NCI-H446 (cell line): Measurements from ENCODE around the gene LRIT2.

Experiments
- DNase-seq, 2 experiments: peaks; one replicate each; lab custom pipeline; 2025; lab: John Stamatoyannopoulos, UW

Gene LRIT2, protein sequence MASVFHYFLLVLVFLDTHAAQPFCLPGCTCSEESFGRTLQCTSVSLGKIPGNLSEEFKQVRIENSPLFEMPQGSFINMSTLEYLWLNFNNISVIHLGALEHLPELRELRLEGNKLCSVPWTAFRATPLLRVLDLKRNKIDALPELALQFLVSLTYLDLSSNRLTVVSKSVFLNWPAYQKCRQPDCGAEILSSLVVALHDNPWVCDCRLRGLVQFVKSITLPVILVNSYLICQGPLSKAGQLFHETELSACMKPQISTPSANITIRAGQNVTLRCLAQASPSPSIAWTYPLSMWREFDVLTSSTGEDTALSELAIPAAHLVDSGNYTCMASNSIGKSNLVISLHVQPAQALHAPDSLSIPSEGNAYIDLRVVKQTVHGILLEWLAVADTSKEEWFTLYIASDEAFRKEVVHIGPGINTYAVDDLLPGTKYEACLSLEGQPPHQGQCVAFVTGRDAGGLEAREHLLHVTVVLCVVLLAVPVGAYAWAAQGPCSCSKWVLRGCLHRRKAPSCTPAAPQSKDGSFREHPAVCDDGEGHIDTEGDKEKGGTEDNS

DNA sequence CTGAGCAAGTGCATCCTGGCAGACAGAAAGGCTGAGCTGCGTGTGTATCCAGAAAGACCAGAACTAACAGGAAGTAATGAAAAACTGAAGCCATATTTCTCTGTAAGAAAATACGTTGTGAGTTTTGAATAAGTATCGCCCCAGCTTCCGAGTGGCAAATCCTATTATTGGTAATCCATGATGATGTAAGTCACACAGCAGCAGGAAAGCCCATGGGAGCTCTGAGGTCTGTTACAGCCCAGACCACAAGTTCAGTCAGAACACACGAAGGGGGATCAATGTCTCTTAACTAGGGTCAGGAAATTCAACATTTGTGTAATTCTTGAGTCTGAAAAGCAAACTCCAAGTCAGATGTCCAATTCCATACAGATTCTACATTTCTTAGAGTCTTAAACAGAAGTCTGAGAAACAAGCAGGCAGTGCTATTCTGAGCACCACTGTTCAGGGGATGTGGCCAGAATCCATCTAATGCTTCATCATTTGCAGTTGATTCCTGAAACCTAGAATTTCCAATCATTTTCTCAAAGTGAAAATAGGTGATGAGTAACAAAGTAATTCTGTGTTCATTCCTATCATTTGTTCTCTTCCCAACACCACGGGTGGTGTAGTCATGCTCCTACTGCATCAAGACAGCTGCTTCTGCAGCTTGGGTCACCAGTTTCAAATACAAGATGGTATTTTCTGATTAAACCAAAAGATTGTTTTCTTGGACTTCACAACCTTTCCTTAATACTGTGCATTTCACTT, at the start of gene LRIT2:
LRIT2 (minus strand) TSS at position 118 of the 747 bp plus-strand sequence; CDS start at position 94, 24 bp downstream.
- DNase-seq, result no peak

DNA sequence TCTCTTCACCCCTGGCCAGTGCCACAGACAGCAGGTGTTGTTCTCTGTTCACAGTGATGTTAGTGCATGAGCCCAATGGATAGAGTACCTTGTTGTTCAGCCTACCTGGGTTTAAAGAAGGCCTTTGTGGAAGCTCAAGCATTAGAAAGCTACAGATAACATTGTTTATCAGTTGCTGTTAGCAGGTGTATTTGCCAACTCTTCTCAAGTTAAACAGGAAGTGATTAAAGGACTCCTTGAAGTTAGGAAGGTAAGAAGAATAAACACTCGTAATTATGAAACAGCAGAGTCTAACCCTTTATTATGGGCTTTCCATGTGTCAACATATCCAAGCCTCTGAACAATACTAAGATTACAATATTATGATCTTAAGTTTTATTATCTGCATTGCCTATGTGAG, 45.4 kb upstream of the LRIT2 start:
- no peak for DNase-seq

DNA sequence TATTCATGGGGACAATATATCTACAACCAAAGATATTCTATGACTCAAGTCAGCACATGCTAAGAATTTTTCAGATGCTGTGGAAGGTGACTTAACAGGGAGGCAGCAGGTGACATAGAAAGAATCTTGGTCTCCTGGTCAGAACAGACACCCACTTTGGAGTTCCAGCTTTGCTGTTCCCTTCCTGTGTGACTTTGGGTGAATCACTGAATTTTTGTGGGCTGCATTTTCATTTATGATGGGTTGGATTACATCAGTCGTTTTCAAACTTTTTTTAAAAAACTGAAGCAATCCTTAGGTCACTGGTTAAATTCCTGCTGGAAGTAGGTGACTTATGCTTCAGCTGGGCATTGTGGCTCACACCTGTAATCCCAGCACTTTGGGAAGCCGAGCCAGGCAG, 44.4 kb upstream of the LRIT2 start:
- no peak for DNase-seq

DNA sequence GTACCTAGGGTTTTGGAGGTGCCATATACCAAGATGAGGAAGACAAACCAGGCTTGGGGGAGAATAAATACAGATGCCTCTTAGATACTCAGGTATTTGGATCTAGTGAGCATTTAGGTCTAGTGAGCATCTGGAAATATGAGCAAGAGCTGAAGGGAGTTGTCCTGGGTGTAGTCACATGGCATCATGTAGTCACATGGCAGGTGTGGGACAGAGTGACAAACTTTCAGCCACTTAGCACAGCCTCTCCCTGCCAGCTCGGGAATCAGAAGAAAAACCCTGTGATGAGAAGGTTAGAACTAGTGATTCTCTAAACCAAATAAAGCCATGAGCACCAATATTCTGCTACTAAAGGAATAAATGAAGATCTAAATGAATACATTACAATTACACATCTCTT, 43.8 kb upstream of the LRIT2 start:
- no peak for DNase-seq

DNA sequence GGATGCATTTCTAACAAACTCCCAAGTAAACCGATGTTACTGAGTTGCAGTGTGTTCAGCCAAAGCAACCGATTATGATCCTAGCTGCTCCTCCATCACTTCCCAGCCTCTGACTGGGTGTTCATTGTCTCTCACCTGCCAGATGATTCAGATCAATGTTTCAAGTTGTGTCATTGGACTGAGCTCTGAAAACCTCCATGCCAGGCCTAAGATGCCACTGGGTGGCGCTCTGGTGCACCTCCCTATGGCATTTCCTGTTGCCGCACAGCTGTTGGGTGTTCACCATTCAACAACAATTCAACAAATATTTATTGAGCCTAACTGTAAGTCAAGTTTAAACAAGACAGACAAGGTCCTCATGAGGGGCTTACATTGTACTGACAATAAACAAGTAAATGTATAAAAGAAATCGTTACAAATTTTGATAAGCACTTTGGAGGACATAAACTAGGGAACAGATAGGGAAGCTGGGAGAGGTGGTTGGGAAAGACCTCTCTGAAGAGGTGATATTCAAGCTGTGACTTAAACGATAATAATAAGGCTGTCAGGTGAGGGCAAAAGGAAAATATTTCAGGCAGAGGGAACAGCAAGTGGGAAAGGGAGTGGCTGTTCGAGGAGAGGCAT, 42.3 kb upstream of the LRIT2 start:
- DNase-seq, result no peak

DNA sequence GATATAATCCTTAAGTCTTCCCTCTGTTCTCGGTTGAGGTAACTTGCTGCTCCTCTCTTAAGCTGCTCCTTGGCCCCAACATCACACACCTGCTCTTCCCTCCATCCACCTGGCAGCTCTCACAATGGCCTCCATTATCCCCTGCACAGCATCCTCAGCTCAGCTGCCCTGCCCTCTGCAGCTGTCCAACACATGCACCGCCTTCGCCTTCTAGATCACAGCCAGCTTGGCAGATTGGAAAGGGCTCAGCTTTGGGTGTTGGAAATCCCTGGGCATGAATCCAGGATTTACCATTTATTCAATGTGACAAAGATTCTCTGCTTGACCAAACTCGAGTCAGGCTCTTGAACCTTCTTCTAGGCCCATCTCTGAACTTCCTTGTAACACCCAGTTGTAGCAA, 40.1 kb upstream of the LRIT2 start:
- peak; percentile 4 to 54 for DNase-seq

DNA sequence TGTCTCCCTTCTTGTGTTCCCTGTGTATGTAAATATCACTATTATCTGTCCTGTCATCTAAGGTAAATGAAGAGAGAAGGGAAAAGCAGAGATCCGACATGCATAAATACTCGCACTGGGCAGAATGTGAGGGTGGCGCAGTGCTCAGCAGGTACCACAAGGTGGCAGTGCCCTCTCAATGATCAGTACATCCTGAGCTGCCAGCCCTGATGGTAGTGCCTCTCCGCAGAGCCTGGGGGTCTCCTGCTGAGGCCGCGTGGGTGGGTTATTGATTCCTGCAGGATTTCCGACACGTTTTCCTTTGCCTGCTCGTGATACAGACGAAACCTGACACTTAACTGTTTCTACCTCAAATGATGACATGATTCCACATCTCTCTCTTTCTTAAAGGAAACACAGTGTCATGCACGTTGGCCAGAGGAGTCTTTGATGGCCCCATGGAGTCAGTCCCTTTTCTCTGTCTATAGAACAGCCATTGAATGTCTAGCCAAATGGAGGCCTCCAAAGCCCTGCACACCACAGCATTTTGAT, 39.3 kb upstream of the LRIT2 start:
- peak in 1 of 2 experiments; percentile 61 for DNase-seq

DNA sequence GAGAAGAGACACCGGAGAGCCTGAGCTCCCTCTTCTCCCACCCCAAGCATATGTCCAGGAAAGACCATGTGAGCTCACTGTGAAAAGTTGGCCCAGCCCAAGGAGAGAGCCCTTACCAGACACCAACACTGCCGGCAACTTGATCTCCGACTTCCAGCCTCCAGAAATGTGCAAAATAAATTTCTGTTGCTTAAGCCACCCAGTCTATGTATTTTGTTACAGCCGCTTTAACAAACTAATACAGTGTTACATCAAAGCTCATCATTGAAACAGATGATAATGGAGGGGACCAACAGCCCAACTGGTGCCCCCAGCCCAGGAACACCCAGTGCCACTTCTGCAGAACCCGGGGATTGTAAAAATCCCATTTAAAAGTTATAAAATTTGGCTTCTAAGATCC, 38.4 kb upstream of the LRIT2 start:
- no peak for DNase-seq

DNA sequence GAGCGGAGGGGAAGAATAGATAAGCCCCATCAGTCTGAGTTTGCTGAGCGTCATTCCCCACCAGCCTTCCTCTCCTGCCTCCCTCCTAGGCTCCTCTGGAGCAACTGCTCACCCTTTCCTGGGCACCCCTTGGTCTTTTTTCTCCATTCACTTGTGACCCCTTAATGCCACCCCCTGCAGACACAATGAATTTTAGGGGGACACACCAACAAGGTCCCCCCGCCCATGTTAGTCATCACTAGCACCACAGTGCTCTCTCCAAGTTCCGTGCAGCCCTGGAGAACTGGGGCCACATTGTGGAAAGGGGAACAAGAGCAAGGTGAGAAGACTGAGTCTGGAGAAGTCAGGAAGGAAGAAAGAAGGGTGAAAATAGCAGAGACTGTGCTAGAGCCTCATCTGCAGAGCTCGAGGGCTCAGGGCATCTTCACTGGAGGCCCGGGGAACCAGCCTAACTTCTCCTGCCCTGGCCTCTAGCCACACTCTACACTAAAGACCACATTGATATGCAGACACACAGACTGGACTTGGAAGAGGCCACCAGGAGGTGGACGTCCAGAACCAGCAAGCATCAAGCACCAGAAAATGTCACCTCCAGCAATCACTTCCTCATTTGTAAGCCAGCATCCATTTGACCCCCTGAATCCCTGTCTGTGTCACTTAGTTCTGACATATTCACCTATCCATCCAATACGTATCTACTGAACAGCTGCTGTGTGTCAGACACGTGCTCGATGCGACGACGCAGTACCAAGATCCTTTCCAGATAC, 37.0 kb upstream of the LRIT2 start:
- DNase-seq, result no peak

DNA sequence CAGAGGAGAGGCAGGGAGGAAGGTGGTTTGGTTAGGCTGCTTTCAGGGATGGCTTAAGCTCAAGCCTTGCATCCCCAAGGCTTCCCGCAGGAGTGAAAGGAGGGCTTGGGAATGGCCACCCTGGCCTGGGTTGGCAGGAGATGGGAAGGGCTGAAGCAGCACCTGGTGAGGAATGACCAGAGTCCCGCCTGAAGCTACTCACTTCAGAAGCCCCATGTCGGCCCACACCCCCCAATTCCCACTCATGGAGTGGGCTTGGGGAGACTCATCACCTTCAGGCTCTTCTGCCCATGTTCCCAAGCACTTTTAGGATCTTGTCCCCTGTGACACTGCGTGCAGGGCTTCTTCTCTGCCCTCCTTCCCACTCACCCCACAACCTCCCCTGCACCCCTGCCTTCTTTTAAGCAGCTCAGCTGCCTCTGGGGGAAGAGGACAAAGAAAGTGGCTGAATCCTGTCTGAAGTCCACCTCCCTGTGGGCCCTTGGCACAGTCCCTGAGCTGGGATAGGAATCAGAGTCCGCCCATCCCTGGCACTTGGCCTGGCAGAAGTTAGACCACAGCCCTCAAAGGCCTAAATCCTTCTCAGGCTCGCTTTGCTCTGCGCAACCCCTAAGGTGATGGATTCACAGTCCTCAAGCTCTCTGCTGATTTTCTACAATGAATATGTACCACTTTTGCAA, 36.0 kb upstream of the LRIT2 start:
- DNase-seq, result no peak

DNA sequence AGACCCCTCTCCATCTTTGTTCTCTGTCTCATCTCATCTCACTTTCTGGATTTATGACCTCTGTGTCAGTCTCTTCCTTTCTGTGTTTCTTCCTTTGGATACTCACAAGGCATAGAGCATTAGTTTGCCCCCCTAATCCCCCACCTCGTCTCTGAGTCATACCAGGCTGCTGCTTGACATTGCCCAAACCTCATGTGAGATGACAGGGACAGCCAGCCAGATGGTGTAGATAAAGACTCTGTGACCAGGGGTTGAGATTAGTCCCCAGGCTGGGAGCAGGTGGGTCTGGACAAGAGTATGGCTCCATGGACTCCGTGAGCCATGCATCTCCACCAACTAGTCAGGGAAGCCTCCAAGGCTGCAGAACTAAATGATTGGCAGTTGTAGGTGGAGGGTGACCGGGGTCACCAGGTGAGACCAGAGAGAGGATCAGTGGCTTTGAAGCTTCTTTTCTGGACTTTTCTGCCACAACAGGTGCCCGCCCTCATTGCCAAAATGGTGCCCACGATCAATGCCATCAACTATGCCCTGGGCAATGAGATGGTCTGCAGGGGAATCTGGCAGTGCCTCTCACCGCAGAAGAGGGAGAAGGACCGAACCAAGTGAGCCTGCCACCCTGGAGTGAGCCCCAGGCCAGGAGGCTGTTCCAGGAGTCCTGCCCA, 32.8 kb upstream of the LRIT2 start:
- no peak for DNase-seq

DNA sequence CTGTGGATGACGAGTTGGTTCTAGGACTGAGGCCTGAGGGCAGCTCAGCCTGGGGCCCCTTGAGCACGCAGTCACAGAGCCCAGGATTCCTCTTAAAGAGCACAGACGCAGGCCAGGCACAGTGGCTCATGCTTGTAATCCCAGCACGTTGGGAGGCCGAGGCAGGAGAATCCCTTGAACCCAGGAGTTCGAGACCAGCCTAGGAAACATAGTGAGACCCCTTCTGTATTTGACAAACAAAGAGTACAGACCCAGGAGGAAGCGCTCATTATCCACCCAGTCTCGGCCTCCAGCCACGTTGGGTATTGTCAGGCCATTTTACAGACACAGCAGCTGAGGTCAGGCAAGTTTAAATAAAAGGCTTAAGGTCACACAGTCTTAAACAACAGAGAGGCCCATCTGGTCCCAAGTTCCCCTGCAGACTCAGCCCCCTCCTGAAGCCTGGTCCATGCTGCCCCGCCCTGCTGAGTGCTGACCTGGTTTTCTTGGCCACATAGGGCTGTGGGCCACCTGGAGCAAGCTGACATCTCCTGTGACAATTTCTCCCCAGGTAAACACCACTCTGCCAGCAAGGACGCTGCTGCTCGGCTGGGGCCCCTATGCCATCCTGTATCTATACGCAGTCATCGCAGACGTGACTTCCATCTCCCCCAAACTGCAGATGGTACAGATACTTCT, 32.1 kb upstream of the LRIT2 start:
- no peak for DNase-seq

DNA sequence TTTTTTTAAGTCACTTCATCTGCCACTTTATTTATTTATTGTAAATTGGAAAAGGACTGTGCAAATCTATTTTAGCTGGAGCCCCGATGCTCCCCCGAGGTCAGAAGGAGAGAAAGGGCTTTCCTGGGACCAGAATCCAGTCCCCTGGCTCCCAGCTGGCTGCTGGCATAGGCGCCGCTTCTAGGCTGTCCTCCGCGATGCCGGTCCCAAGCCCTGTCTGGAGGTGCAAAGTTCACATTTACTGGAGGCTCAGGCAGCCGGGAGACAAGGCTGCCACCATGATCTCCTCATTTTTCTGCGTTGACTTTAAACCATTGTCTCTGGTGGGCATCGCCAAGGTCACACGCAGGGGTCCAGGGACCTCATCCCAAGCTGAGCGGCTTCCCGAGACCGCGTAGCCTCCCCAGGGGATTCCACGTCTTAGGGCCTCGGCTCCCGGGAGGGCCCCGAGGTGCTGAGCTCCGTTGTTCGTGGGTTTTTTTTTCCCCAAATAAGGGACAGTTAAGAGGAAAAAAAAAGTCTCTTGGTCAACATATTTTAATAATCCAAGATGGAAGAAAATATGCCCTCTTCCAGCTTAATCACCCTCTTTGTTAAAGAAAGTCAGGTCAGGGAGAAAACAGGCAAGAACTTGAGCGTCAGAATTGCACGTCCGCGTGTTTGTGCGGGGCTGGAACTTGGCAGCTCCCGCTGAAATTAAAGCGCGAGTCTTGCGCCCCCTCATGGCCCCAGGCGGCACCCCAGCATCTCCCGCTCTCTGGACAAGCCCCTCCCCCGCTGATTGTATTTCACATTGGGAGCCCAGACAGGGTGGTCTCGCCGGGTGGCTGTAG, 31.4 kb upstream of the LRIT2 start:
- no peak for DNase-seq

DNA sequence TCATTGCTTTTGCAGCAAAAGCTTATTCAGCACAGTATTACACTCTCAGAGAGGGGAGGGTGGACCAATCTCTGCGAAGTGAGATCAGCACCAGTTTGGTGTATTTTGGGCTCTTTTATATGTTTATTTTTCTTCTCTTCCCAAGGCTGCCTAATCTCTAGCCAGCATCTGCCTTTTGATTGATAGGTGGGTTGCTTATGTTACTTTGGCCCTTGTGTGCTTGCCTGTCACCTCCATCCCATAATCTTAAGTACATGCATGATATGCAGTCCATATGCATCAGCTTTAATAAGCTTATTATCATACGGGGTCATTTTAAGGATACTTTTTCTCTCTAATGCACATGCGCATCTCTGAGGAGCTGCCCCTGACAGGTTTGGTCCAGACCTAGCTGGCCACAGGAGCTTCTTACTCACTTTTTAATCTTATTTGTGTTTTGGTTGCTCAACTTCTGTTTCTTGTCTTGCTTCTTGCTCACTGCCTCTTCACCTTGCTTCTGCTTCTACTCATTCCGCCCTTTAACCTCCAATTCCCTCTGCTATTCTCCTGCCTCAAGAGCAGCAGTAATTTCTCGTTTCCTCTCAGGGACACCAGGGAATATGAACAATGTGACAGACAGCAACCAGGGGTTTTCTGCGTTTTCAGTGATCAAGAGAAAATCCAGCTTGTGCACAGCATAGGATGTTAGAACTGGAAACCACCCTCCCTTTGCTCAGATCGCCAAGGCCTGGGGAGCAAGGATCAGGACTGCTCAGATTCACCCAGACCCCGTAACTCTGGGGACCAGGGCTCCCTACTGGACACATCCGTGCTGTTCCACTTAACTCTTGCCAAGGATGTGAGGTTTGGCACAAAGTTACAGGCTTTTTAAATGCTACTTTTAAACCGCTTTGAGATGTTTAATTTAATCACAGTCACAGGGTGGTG, 29.5 kb upstream of the LRIT2 start:
- DNase-seq, result no peak

DNA sequence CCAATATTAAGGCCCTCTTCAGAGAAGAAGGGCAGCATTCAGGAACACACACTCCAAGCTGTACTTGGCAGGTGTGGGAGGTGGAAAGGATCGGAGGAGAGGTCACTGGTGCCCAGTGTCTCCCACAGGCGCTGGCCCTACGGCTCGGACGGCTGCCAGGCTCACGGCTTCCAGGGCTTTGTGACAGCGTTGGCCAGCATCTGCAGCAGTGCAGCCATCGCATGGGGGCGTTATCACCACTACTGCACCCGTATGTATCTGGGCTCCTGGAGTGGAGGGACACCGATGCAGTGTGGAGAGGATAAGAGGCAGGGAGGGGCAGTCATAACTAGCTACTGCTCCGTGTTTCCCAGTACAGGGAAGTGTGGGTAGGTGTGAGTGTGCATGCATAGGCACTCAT, 23.4 kb upstream of the LRIT2 start:
- DNase-seq, result no peak

DNA sequence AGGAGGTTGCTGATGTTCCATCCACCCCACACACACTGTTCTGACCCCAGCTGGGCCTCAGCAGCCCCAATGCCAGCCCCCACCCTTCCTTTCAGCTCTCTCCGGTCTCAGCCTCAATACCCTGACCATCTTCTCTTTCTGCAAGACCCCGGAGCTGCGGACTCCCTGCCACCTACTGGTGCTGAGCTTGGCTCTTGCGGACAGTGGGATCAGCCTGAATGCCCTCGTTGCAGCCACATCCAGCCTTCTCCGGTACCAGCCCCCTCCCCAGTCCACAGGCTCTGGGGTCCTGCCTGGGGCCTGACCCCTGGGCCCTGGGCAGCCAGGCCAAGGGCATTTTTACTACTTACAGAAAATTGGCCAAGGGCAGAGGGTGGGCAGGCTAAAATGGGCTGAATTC, 22.2 kb upstream of the LRIT2 start:
- DNase-seq, result no peak

DNA sequence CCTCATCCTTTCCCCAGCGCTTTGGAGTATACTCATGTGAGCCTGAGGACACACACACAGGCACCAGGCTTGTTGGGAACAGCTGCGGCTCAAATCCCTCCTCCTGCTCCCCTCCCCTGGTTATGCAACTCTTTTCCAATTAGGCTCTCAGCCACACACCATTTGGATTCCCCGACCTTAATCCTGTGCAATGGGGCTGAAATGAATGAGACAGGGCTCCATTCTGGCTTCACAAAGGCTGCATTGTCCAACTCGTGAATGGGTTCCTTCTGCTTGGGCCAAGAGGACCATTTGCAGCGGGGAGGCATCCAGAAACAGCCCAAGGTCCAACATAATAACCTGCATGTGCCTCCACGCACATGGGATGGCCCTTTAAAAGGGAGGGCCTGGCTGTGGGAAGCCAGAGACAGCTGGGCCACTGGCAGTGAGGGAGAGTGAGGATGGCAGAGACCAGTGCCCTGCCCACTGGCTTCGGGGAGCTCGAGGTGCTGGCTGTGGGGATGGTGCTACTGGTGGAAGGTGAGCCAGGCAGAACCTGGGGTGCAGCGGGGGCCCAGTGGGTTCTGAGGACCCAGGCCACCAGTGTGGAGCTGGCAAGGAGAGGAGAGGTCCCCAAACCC, 19.4 kb upstream of the LRIT2 start, which contains the start of gene RGR:
RGR (plus strand) TSS at position 403 of the 620 bp plus-strand sequence; CDS start at position 441, 38 bp downstream.
- peak; percentile 55 to 84 for DNase-seq
